ENCODE data around the gene FAM131A. TPM values are rescaled to one million over a fixed set of nuclear protein-coding genes. Genes with fewer than 3 reads are reported as not detected.

The FAM131A gene, protein sequence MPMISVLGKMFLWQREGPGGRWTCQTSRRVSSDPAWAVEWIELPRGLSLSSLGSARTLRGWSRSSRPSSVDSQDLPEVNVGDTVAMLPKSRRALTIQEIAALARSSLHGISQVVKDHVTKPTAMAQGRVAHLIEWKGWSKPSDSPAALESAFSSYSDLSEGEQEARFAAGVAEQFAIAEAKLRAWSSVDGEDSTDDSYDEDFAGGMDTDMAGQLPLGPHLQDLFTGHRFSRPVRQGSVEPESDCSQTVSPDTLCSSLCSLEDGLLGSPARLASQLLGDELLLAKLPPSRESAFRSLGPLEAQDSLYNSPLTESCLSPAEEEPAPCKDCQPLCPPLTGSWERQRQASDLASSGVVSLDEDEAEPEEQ
- 14.2 and 15.5 TPM in 2 replicates for total RNA-seq
- 7.6 TPM for polyA plus RNA-seq (2012)

- no peak for DNase-seq (ENCODE audit: low read depth)
Measured at GRCh38 chr3:184337399-184337714, at the start of gene FAM131A. FAM131A (plus strand) TSS chr3:184337600; CDS start chr3:184337631, 31 bp downstream.

GRCh38 chr3:184289426-184289938 lies 47.9 kb upstream of the FAM131A start:
- DNase-seq (ENCODE audit: low read depth): peak; percentile 73

DNA sequence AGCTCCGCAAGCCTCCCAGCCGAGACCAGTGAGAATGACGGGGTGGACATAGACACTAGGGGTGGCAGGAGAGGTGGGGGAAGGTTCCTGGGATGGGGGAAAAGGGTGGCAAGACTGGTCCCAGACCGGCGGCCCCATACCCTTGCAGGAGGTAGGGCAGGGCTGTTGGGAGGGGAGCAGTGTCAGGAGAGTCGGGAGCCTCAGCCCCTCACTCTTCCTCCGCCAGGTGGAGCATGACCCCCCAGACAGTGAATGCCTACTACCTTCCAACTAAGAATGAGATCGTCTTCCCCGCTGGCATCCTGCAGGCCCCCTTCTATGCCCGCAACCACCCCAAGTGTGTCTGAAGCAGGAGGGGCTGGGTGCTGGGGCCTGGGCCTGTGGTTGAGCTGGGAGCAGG lies 47.1 kb upstream of the FAM131A start:
- DNase-seq (ENCODE audit: low read depth): no peak

DNA sequence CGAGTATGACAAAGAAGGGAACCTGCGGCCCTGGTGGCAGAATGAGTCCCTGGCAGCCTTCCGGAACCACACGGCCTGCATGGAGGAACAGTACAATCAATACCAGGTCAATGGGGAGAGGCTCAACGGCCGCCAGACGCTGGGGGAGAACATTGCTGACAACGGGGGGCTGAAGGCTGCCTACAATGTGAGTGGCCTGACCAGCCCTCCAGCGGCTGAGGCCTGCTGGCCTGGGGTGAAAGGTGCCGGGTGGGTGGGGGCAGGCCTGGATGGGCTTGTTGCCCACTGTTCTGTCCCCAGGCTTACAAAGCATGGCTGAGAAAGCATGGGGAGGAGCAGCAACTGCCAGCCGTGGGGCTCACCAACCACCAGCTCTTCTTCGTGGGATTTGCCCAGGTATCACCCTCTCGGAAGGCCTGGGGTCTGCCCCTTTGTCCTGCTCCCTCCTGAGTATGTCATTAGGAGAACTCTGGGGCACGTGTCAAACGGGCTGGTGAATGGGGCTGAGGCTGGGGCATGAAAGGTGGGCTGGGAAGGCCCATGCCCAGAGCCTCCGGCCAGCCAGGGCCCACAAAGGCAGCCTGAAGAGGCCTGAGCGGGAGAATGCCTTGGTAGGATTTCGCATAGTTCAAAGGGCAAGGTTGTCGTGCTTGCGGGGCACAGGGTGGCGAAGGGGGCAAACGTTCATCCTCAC lies 46.2 kb upstream of the FAM131A start:
- no peak for DNase-seq (ENCODE audit: low read depth)

- DNase-seq (ENCODE audit: low read depth): no peak
Measured at GRCh38 chr3:184291738-184292445, 45.5 kb upstream of the FAM131A start.

DNA sequence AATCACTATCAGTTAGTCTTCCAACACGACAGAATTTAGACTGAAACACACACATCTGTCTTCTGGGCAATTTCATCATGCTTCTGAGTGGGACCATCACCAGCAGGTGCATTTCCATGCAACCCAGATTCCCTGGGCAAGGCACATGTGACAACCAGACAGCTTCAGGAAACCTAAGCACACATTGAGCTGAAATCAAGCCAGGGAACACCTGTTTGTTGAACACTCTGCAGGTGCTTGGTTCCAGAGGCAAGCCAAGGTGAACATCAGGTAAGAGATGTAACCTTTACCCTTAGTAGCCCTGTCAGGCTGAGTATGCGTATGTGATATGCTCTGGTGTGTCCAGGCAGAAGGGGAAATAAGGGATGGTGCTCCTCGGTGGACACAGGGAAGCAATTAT lies 41.6 kb upstream of the FAM131A start:
- no peak for DNase-seq (ENCODE audit: low read depth)

DNA sequence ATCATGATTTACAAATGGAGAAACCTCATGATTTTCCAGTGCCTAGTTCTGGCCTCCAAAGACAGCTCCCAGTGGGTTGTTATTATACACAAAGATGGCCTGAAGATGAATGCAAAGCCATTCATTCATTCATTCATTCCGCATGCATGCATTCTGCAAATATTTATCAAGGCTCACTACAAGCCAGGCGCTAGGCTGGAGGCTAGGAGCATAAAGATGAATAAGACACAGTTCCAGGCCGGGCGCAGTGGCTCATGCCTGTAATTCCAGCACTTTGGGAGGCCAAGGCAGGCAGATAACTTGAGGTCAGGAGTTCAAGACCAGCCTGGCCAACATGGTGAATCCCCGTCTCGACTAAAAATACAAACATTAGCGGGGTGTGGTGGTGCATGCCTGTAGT lies 40.8 kb upstream of the FAM131A start:
- DNase-seq (ENCODE audit: low read depth): no peak

GRCh38 chr3:184298759-184299487 lies 38.5 kb upstream of the FAM131A start, which contains the start of gene PSMD2:
PSMD2 (plus strand) TSS chr3:184299241; CDS start chr3:184299267, 26 bp downstream.
- DNase-seq (ENCODE audit: low read depth): peak; percentile 97

DNA sequence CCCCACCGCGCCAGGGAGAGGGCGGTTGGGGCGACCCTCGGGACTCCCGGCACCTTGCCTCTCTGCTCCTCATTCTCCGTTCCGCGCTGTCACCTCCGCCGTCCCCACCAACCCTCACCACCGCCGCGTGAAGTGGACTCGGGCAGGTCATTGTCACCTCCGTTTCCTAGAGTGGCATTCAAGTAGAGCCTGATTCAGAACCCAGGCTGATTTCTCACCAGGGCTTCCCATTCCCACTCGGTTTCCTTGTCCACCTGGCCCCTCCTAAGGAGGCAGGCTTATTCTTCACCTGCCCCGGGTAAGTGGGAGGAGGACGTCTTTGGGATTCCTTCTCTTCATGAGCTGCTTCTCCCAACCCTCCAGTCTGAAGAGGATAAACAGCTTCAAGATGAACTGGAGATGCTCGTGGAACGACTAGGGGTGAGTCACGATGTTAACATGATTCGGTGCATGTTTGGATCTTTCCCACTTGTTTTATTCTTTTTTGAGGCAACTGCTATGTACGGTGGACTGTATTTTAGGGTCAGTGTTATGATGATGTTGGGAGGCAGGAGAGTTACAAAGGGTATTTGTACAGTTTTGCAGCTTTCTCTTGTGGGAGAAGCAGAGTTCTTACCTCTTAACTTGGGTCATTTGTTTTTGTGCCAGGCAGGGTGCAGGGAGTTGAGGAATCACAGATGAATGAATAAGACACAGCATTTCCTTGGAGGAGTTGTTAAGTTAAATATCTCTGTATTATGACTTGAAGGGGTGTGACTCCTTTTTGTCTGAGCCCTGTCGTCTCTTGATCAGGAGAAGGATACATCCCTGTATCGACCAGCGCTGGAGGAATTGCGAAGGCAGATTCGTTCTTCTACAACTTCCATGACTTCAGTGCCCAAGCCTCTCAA lies 37.7 kb upstream of the FAM131A start:
- DNase-seq (ENCODE audit: low read depth): no peak

DNA sequence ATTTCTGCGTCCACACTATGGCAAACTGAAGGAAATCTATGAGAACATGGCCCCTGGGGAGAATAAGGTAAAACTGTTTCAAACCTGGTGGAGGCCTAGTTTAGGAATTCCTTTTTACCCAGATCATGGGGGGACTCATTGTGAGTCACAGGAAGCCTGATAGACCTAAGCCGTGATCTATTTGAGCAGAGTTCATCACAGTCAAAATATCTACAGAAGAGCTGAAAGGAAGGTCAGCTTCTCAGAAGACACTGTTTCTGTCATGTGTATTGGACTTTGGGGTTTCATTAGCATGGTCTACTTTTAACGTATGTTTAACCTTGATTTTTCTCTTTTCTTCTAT lies 37.1 kb upstream of the FAM131A start:
- DNase-seq (ENCODE audit: low read depth): no peak

DNA sequence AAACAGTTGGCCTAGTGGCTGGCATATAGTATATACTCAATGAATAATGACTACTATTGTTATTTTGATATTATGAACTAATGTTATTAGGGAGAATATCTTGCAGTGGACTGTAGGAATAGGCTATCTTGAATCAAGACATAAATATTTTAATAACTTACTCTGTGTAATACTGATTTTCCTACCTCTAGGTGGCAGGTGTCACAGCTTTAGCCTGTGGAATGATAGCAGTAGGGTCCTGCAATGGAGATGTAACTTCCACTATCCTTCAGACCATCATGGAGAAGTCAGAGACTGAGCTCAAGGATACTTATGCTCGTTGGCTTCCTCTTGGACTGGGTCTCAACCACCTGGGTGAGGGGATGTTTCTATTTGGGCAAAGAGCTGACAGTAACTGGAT lies 31.8 kb upstream of the FAM131A start:
- no peak for DNase-seq (ENCODE audit: low read depth)

DNA sequence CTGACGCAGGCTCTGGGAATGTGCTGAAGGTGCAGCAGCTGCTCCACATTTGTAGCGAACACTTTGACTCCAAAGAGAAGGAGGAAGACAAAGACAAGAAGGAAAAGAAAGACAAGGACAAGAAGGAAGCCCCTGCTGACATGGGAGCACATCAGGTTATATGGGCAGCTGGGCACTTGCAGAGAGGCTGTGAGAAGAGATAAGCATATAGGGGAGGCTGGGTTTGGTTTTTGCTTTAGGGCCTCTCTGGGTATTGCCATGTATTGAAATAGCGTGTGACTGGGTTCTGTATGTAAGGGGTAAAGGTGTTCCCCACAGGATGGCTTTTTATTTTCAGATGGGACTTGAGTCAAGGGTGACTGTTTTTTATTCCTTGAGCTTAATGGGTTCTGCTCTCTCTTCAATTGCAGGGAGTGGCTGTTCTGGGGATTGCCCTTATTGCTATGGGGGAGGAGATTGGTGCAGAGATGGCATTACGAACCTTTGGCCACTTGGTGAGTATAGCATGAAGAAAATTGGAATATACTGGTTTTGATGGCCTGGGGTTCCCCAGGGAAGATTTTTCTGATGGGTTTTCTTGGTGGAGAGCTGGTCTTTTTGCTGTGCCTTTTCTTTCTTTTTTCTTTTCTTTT lies 30.9 kb upstream of the FAM131A start:
- DNase-seq (ENCODE audit: low read depth): no peak

DNA sequence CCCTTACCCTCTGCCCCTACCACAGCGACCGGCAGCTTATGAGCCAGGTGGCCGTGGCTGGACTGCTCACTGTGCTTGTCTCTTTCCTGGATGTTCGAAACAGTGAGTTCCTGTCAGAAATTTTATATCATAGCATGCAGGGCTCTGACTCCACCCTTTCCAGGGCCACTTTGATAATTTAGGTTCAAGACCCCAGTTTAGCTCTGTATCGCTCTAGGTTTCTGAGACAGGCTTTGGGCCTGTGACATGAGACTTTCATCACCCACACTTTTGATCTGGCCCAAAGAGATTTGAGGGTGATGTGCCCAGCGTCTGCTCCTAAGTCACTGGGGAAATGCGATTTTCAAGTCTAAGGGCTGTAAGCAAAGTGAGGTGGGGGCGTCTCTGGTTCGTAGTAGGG lies 29.5 kb upstream of the FAM131A start:
- DNase-seq (ENCODE audit: low read depth): no peak

DNA sequence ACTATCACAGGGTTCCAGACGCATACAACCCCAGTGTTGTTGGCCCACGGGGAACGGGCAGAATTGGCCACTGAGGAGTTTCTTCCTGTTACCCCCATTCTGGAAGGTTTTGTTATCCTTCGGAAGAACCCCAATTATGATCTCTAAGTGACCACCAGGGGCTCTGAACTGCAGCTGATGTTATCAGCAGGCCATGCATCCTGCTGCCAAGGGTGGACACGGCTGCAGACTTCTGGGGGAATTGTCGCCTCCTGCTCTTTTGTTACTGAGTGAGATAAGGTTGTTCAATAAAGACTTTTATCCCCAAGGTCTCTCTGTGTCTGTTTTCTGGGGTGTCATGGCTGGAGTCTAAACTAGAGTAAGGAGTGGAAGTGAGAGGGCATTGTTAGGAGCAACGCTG lies 28.7 kb upstream of the FAM131A start:
- no peak for DNase-seq (ENCODE audit: low read depth)

DNA sequence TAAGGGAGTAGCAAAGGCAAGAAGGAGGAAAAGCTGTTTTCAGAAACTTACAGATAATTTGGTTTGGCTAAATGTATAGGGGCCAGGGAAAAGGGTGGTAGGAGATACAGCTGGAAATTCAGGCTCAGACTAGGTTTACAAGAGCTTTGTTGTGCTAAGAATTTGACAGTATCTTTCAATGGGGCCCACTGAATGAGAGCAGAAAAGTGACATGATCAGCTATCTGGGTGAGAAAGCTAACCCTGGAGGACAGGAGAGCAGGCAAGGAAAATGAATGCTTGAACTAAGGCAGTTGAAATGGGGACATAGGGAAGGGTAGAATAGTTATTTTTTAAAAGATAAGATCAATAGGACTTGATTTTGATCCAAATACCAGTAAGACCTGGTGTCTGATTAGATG lies 25.8 kb upstream of the FAM131A start:
- DNase-seq (ENCODE audit: low read depth): no peak

DNA sequence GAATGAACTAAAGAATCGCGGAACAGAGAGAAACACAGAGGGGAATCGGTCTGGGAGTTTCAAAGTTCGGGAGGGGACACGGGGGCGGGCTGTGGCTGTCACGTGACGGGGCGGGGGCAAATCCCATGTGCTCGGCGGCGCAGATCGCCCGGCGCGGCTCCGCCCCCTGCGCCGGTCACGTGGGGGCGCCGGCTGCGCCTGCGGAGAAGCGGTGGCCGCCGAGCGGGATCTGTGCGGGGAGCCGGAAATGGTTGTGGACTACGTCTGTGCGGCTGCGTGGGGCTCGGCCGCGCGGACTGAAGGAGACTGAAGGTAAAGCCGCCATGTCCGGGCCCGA lies 23.1 kb upstream of the FAM131A start, which contains the start of gene EIF4G1:
Gene EIF4G1 (plus strand): TSS at position 244 of the 337 bp plus-strand sequence. CDS start 1,191 bp downstream, outside the sequence.
- DNase-seq (ENCODE audit: low read depth): peak; percentile 93

DNA sequence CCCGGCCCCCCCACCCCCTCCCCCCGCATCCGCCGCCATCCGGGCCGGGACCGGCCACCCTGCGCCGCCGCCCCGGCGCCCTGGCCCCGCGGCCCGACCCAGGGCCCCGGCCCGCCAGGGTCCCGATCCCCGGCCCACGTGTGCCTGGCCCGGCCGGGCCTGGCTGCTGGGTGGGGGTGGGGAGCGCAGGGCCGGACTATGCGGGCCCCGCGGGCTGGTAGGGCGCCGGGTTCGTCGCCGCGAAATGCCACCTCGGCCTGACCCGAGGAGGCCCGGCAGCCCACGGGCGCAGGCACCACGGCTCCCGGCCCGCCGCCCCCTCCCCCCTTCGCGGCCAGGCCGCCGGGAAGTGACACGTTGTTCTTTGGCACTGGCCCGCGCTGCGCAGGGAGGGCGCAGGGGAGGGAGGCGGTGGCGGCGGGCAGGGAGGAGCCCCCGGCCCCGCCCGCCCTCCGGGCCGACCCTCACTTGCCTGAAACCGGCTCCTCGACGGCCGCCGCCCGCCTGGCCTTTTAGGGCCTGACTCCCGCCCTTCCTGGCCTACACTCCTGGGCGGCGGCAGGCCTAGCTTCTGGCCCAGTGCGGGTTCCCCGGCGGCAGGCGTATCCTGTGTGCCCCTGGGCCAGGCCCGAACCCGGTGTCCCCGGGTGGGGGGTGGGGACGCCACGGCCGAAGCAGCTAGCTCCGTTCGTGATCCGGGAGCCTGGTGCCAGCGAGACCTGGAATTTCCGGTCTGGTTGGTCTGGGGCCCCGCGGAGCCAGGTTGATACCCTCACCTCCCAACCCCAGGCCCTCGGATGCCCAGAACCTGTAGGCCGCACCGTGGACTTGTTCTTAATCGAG lies 22.5 kb upstream of the FAM131A start:
- peak; percentile 84 for DNase-seq (ENCODE audit: low read depth)

- no peak for DNase-seq (ENCODE audit: low read depth)
Measured at GRCh38 chr3:184315543-184315867, 21.9 kb upstream of the FAM131A start.

Measured in myocyte (in vitro differentiated cells).